HEK293 (cell line): ENCODE results near the gene ZFAND3.

Source experiments
- BCL6B ChIP-seq: fragments of 450-650 bp; formaldehyde crosslinking; IDR thresholded peaks from 2 replicates; pipeline ENCODE4 v1.5.1; 2017; ENCODE audit warnings: missing biosample characterization, missing genetic modification characterization
- KLF17 ChIP-seq: fragments of 450-650 bp; formaldehyde crosslinking; IDR thresholded peaks from 2 replicates; pipeline ENCODE4 v1.5.1; 2016; ENCODE audit warnings: missing biosample characterization, missing genetic modification characterization
- KLF7 ChIP-seq: fragments of 450-650 bp; formaldehyde crosslinking; IDR thresholded peaks from 2 replicates; pipeline ENCODE4 v1.5.1; 2016; ENCODE audit warnings: missing biosample characterization, missing genetic modification characterization, borderline replicate concordance
- KLF9 ChIP-seq: fragments of 450-650 bp; formaldehyde crosslinking; IDR thresholded peaks from 2 replicates; pipeline ENCODE4 v1.5.1; 2016; ENCODE audit warnings: missing biosample characterization, missing genetic modification characterization, low read depth
- REST ChIP-seq: fragments of 450-650 bp; formaldehyde crosslinking; IDR thresholded peaks from 2 replicates; pipeline ENCODE4 v1.5.1; 2016; ENCODE audit warnings: missing biosample characterization, missing genetic modification characterization
- ZBTB20 ChIP-seq: fragments of 450-650 bp; formaldehyde crosslinking; IDR thresholded peaks from 2 replicates; pipeline ENCODE4 v1.5.1; 2016; ENCODE audit warnings: missing biosample characterization, missing genetic modification characterization
- ZBTB26 ChIP-seq: fragments of 450-650 bp; formaldehyde crosslinking; optimal IDR thresholded peaks from 2 replicates; pipeline ENCODE3; 2016; ENCODE audit warnings: missing biosample characterization, mild to moderate bottlenecking, missing genetic modification characterization
- ZBTB44 ChIP-seq: fragments of 450-650 bp; IDR thresholded peaks from 2 replicates; pipeline ENCODE4 v1.5.1; 2018; ENCODE audit warnings: missing biosample characterization, mild to moderate bottlenecking, missing genetic modification characterization
- ZBTB8A ChIP-seq: fragments of 450-650 bp; formaldehyde crosslinking; IDR thresholded peaks from 2 replicates; pipeline ENCODE4 v1.5.1; 2016; ENCODE audit warnings: missing biosample characterization, missing genetic modification characterization
- ZNF214 ChIP-seq: fragments of 450-650 bp; formaldehyde crosslinking; IDR thresholded peaks from 2 replicates; pipeline ENCODE4 v1.5.1; 2017; ENCODE audit warnings: missing biosample characterization, mild to moderate bottlenecking, missing genetic modification characterization, borderline replicate concordance
- ZNF24 ChIP-seq: fragments of 450-650 bp; formaldehyde crosslinking; IDR thresholded peaks from 2 replicates; pipeline ENCODE4 v1.5.1; 2016; ENCODE audit warnings: missing biosample characterization, missing genetic modification characterization
- ZNF37A ChIP-seq: fragments of 450-650 bp; IDR thresholded peaks from 2 replicates; pipeline ENCODE4 v1.5.1; 2018; ENCODE audit warnings: missing biosample characterization, missing genetic modification characterization
- ZNF391 ChIP-seq: fragments of 450-650 bp; formaldehyde crosslinking; IDR thresholded peaks from 2 replicates; pipeline ENCODE4 v1.5.1; 2016; ENCODE audit warnings: low read depth, missing biosample characterization, missing genetic modification characterization, borderline replicate concordance
- ZNF394 ChIP-seq: fragments of 450-650 bp; formaldehyde crosslinking; IDR thresholded peaks from 2 replicates; pipeline ENCODE4 v1.5.1; 2016; ENCODE audit warnings: missing biosample characterization, missing genetic modification characterization, mild to moderate bottlenecking, moderate library complexity, borderline replicate concordance
- ZNF596 ChIP-seq: fragments of 450-650 bp; IDR thresholded peaks from 2 replicates; pipeline ENCODE4 v1.5.0; 2018; ENCODE audit warnings: missing biosample characterization, mild to moderate bottlenecking, missing genetic modification characterization, moderate library complexity
- ZNF629 ChIP-seq: fragments of 450-650 bp; formaldehyde crosslinking; IDR thresholded peaks from 2 replicates; pipeline ENCODE4 v1.5.1; 2017; ENCODE audit warnings: missing biosample characterization, missing genetic modification characterization
- ZNF639 ChIP-seq: fragments of 450-650 bp; formaldehyde crosslinking; IDR thresholded peaks from 2 replicates; pipeline ENCODE4 v1.5.1; 2016; ENCODE audit warnings: missing biosample characterization, missing genetic modification characterization
- ZNF660 ChIP-seq: fragments of 450-650 bp; IDR thresholded peaks from 2 replicates; pipeline ENCODE4 v1.5.1; 2018; ENCODE audit warnings: missing biosample characterization, mild to moderate bottlenecking, missing genetic modification characterization
- ZNF843 ChIP-seq: fragments of 450-650 bp; formaldehyde crosslinking; IDR thresholded peaks from 2 replicates; pipeline ENCODE4 v1.5.1; 2016; ENCODE audit warnings: missing biosample characterization, missing genetic modification characterization
- ZSCAN30 ChIP-seq: fragments of 450-650 bp; IDR thresholded peaks from 2 replicates; pipeline ENCODE4 v1.5.1; 2018; ENCODE audit warnings: missing biosample characterization, mild to moderate bottlenecking, missing genetic modification characterization, moderate library complexity
- ZXDB ChIP-seq: fragments of 450-650 bp; formaldehyde crosslinking; IDR thresholded peaks from 2 replicates; pipeline ENCODE4 v1.5.1; 2016; ENCODE audit warnings: missing biosample characterization, missing genetic modification characterization

Gene ZFAND3

GRCh38 chr6:37819177-37819801 is at the start of gene ZFAND3 (continued):
- TF ChIP-seq ZBTB8A (tag by site-specific recombination) (peak; percentile 97), ZSCAN30 (tag by site-specific recombination) (peak; percentile 60; the same call in 1 of the 2 replicates), ZNF629 (peak; percentile 85), ZNF596 (no peak), ZXDB (peak; percentile 94), ZNF394 (peak; percentile 53; the same call in 1 of the 2 replicates), KLF17 (peak; percentile 87), ZNF639 (tag by site-specific recombination) (peak; percentile 87), ZBTB26 (peak; percentile 74), ZNF391 (tag by site-specific recombination) (0 out of 2 replicates have a peak, but pooled peaks have one; percentile 76), ZNF37A (peak; percentile 84), ZNF24 (tag by site-specific recombination) (peak; percentile 64; the same call in 1 of the 2 replicates), REST (0 out of 2 replicates have a peak, but pooled peaks have one; percentile 21), ZBTB44 (tag by site-specific recombination) (no peak; the same call in 1 of the 2 replicates), KLF9 (tag by site-specific recombination) (peak; percentile 98), ZNF660 (no peak), ZNF214 (tag by site-specific recombination) (no peak), ZNF843 (tag by site-specific recombination) (peak; percentile 71; the same call in 1 of the 2 replicates), BCL6B (no peak), ZBTB20 (tag by site-specific recombination) (peak; percentile 79; the same call in 1 of the 2 replicates), KLF7 (peak; percentile 59; the same call in 1 of the 2 replicates)
